ENCODE results near the gene FSTL4. TPM values are rescaled to one million over a fixed set of nuclear protein-coding genes. Genes with fewer than 3 reads are reported as not detected.

Gene FSTL4
- total RNA-seq, 4 donors from 2014 or later: 0.22 to 0.47 (median 0.27) TPM; not detected in 1

DNA sequence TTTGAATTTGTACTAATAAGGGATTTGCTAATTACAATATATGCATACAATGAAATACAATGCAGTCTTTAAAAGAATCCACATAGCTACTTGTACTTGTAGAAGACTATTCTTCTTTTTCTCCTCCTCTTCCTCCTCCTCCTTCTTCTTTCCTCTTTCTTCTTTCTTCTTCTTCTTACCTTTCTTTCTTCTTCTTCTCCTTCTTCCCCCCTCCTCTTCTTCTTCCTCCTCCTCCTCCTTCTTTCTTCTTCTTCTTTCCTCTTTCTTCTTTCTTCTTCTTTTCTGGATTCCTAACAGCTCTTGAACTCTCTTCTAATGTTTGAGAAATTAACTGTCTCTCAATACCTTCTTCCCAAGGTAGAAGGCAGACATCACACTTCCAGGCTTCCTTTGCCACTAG is 29.3 kb upstream of the FSTL4 start:
- Histone ChIP-seq H3K36me3 (no peaks in the 10 kb centered on the region), H3K27me3 (peaks cover 34% of the 10 kb centered on the region), H3K27ac (no peak overlapping the region), H3K9me3 (no peaks in the 10 kb centered on the region), H3K4me1 (no peaks in the 10 kb centered on the region), H3K4me3 (no peak overlapping the region)
- no peak for ATAC-seq
- TF ChIP-seq POLR2A (IDR thresholded peaks at IDR 0.05) (no peak), POLR2AphosphoS5 (IDR thresholded peaks at IDR 0.05) (no peak), EP300 (IDR thresholded peaks at IDR 0.05) (no peak)
- TF ChIP-seq, protein P1, sequence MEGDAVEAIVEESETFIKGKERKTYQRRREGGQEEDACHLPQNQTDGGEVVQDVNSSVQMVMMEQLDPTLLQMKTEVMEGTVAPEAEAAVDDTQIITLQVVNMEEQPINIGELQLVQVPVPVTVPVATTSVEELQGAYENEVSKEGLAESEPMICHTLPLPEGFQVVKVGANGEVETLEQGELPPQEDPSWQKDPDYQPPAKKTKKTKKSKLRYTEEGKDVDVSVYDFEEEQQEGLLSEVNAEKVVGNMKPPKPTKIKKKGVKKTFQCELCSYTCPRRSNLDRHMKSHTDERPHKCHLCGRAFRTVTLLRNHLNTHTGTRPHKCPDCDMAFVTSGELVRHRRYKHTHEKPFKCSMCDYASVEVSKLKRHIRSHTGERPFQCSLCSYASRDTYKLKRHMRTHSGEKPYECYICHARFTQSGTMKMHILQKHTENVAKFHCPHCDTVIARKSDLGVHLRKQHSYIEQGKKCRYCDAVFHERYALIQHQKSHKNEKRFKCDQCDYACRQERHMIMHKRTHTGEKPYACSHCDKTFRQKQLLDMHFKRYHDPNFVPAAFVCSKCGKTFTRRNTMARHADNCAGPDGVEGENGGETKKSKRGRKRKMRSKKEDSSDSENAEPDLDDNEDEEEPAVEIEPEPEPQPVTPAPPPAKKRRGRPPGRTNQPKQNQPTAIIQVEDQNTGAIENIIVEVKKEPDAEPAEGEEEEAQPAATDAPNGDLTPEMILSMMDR (IDR thresholded peaks at IDR 0.05): no peak

DNA sequence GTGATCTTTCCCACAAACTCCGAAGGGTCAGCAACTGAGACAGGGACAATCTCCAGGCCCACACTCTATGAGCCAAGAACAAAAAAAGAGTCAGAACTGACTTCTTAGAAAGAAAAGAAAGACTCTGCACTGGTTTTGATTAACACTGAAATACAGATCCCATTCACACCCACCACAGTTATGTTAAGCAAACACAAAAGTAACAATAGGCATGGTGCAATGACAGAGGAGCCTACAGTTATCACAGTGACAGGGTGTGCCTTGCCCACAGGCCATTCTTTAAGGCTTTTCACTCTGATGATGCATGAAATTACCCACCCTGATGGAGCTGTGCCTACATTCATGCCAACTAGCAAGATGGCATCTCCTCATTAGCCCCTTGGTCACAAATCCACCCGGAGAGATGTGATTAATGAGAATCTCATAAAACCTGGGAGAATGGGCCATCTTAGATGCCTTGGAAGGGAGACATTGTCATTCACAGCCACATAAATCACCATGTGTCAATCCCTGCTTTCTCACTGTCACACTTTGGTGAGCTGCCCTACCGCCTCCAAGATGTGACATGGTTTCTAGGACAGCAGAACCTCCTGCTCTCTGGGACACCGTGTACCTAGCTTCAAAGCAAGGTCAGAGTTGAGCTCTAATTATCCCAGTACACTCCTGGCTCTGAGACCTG is 27.6 kb upstream of the FSTL4 start:
- TF ChIP-seq POLR2AphosphoS5 (IDR thresholded peaks at IDR 0.05) (no peak), POLR2A (IDR thresholded peaks at IDR 0.05) (no peak), EP300 (IDR thresholded peaks at IDR 0.05) (no peak)
- TF ChIP-seq, protein P1 (IDR thresholded peaks at IDR 0.05): no peak
- Histone ChIP-seq H3K9me3 (no peaks in the 10 kb centered on the region), H3K27ac (no peak overlapping the region), H3K4me1 (no peaks in the 10 kb centered on the region), H3K36me3 (no peaks in the 10 kb centered on the region), H3K27me3 (peaks cover 29% of the 10 kb centered on the region), H3K4me3 (no peak overlapping the region)
- no peak for ATAC-seq
- 57 to 66% methylated on average over 4 of the region's 4 CpGs for WGBS, 2 donors (ENCODE audit: low coverage in 1 of 2)

DNA sequence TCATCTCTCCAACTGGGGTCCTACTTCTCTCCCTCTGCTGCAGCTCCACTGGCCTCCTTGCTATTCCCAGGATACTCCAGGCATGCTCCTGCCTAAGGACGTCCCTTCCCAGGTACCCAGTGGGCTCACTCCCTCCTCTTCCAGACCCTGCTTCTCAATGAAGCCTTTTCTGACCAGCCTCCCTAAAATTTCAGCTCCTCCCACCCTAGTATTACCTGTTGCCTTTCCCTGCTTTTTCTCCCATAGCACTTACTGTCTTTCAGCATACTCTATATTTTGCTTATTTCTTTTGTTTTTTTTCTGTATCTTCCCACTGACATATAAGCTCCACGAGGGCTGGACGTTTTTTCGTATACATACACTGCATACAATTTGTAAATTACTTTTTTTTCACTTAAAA is 26.1 kb upstream of the FSTL4 start:
- ATAC-seq: no peak
- H3K27me3 ChIP-seq: peaks cover 22% of the 10 kb centered on the region
- TF ChIP-seq, protein P1 (IDR thresholded peaks at IDR 0.05): no peak
- TF ChIP-seq POLR2AphosphoS5 (IDR thresholded peaks at IDR 0.05) (no peak), POLR2A (IDR thresholded peaks at IDR 0.05) (no peak), EP300 (IDR thresholded peaks at IDR 0.05) (no peak)
- H3K9me3 ChIP-seq: no peaks in the 10 kb centered on the region
- 47 to 56% methylated on average over 3 to 4 of the region's 4 CpGs for WGBS, 2 donors (ENCODE audit: low coverage in 1 of 2)
- H3K36me3 ChIP-seq: no peaks in the 10 kb centered on the region
- H3K27ac ChIP-seq: no peak overlapping the region
- no peak overlapping the region for H3K4me3 ChIP-seq
- no peaks in the 10 kb centered on the region for H3K4me1 ChIP-seq

GRCh38 chr5:133637206-133637605 is 24.9 kb upstream of the FSTL4 start:
- no peaks in the 10 kb centered on the region for H3K9me3 ChIP-seq
- no peak overlapping the region for H3K4me3 ChIP-seq
- TF ChIP-seq POLR2AphosphoS5 (IDR thresholded peaks at IDR 0.05): no peak
- no peak for TF ChIP-seq EP300 (IDR thresholded peaks at IDR 0.05)
- TF ChIP-seq, protein P1 (IDR thresholded peaks at IDR 0.05): no peak
- TF ChIP-seq POLR2A (IDR thresholded peaks at IDR 0.05): no peak
- H3K4me1 ChIP-seq: no peaks in the 10 kb centered on the region
- H3K36me3 ChIP-seq: no peaks in the 10 kb centered on the region
- peaks cover 17% of the 10 kb centered on the region for H3K27me3 ChIP-seq
- no peak for ATAC-seq
- no peak overlapping the region for H3K27ac ChIP-seq
- WGBS, 2 donors (ENCODE audit: low coverage in 1 of 2): 35 to 62% methylated on average over 2 of the region's 2 CpGs

DNA sequence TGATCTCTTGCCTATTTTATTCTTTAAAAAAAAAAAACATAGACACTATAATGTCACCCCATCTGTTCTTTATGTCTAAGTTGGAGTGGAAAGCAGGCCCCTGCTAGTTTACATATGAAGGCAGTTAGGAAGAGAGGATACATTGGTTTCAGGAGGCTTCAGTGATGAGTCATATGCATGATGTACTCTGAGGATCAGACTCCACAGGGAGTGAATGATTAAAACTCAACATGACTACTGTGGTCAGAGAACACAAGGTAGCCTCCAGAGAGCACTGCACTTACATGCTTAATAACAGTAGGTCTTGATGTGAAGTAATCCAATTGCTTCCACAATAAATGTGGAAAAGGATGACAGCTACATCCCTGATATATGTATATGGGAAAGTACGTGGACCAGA is 22.7 kb upstream of the FSTL4 start:
- Histone ChIP-seq H3K4me1 (no peaks in the 10 kb centered on the region), H3K27me3 (peaks cover 14% of the 10 kb centered on the region), H3K36me3 (no peaks in the 10 kb centered on the region), H3K27ac (no peak overlapping the region), H3K4me3 (no peak overlapping the region), H3K9me3 (no peaks in the 10 kb centered on the region)
- ATAC-seq: no peak
- TF ChIP-seq EP300 (IDR thresholded peaks at IDR 0.05): no peak
- whole genome bisulfite sequencing, 2 donors (ENCODE audit: low coverage in 1 of 2): 0 to 45% methylated on average over 1 of the region's 1 CpG
